ENCODE results near the gene COL26A1. TPM values are rescaled to one million over a fixed set of nuclear protein-coding genes. Genes with fewer than 3 reads are reported as not detected.

The COL26A1 gene
- total and polyA plus RNA-seq, 8 donors = 0.37 to 3.5 (median 0.86) TPM

- ATAC-seq (no peak), DNase-seq (no peak), FAIRE-seq (no peak)
- no peaks in the 10 kb centered on the region for H3K27me3 ChIP-seq
- intact Hi-C loops (cut with DNase I) = no loop called here
- no peak overlapping the region for H3K27ac ChIP-seq
- 52 to 63% methylated on average over 2 of the region's 2 CpGs for WGBS, 2 donors
- no peak overlapping the region for H3K4me3 ChIP-seq
- TF ChIP-seq, protein P1, sequence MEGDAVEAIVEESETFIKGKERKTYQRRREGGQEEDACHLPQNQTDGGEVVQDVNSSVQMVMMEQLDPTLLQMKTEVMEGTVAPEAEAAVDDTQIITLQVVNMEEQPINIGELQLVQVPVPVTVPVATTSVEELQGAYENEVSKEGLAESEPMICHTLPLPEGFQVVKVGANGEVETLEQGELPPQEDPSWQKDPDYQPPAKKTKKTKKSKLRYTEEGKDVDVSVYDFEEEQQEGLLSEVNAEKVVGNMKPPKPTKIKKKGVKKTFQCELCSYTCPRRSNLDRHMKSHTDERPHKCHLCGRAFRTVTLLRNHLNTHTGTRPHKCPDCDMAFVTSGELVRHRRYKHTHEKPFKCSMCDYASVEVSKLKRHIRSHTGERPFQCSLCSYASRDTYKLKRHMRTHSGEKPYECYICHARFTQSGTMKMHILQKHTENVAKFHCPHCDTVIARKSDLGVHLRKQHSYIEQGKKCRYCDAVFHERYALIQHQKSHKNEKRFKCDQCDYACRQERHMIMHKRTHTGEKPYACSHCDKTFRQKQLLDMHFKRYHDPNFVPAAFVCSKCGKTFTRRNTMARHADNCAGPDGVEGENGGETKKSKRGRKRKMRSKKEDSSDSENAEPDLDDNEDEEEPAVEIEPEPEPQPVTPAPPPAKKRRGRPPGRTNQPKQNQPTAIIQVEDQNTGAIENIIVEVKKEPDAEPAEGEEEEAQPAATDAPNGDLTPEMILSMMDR (IDR thresholded peaks at IDR 0.05) = no peak
- no peaks in the 10 kb centered on the region for H3K36me3 ChIP-seq
- no peaks in the 10 kb centered on the region for H3K4me1 ChIP-seq
- no peaks in the 10 kb centered on the region for H3K9me3 ChIP-seq
Observed at GRCh38 chr7:101382937-101383336, 20.3 kb downstream of the COL26A1 start.

- intact Hi-C loops (cut with DNase I) = no loop called here
- H3K36me3 ChIP-seq = no peaks in the 10 kb centered on the region
- TF ChIP-seq, protein P1 (IDR thresholded peaks at IDR 0.05) = no peak
- ATAC-seq (no peak), FAIRE-seq (no peak), DNase-seq (no peak)
- no peaks in the 10 kb centered on the region for H3K9me3 ChIP-seq
- WGBS, 2 donors = 89 to 94% methylated on average over 8 of the region's 8 CpGs
- no peaks in the 10 kb centered on the region for H3K4me1 ChIP-seq
- H3K4me3 ChIP-seq = no peak overlapping the region
- H3K27me3 ChIP-seq = no peaks in the 10 kb centered on the region
- no peak overlapping the region for H3K27ac ChIP-seq
Observed at GRCh38 chr7:101386177-101386557, 23.5 kb downstream of the COL26A1 start.

GRCh38 chr7:101386558-101387231 lies 24.0 kb downstream of the COL26A1 start:
- H3K36me3 ChIP-seq = no peaks in the 10 kb centered on the region
- no peak for FAIRE-seq
- intact Hi-C loops (cut with DNase I) = no loop called here
- H3K27ac ChIP-seq = no peak overlapping the region
- no peak for DNase-seq
- no peak overlapping the region for H3K4me3 ChIP-seq
- no peaks in the 10 kb centered on the region for H3K9me3 ChIP-seq
- no peaks in the 10 kb centered on the region for H3K27me3 ChIP-seq
- H3K4me1 ChIP-seq = no peaks in the 10 kb centered on the region
- WGBS, 2 donors = 64 to 67% methylated on average over 21 of the region's 21 CpGs
- ATAC-seq = no peak
- TF ChIP-seq, protein P1 (IDR thresholded peaks at IDR 0.05) = no peak

DNA sequence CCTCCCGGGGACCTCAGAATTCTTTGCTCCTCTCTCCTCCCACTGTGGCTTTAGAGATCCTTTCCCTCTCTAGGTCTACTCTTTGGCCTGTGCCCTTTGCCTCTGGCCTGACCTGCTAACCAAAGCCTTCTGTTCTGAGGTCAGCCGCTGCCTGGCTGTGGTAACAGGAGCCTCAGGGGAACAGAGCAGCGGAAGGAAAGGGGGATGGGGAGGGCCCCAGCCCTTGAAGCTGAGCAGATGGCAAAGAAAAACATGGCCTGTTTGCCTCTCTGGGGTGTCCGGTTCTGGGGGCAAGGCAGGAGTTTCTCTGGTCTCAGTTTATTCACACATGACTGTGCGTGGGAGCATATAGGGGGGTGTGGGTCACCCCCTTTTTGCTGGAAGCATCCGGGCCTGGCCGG lies 28.2 kb downstream of the COL26A1 start:
- FAIRE-seq (no peak), ATAC-seq (peak in 1 of 4 donors; percentile 27), DNase-seq (no peak)
- H3K27me3 ChIP-seq = no peaks in the 10 kb centered on the region
- WGBS, 2 donors = 72 to 83% methylated on average over 7 of the region's 7 CpGs
- H3K9me3 ChIP-seq = no peaks in the 10 kb centered on the region
- intact Hi-C loops (cut with DNase I) = no loop called here
- TF ChIP-seq, protein P1 (IDR thresholded peaks at IDR 0.05) = no peak
- H3K4me1 ChIP-seq = no peaks in the 10 kb centered on the region
- H3K36me3 ChIP-seq = no peaks in the 10 kb centered on the region
- no peak overlapping the region for H3K4me3 ChIP-seq
- H3K27ac ChIP-seq = no peak overlapping the region

GRCh38 chr7:101391991-101392390 lies 29.3 kb downstream of the COL26A1 start:
- FAIRE-seq = no peak
- no peaks in the 10 kb centered on the region for H3K9me3 ChIP-seq
- H3K4me3 ChIP-seq = no peak overlapping the region
- WGBS, 2 donors = 87 to 89% methylated on average over 6 of the region's 6 CpGs
- no peak for DNase-seq
- H3K36me3 ChIP-seq = no peaks in the 10 kb centered on the region
- intact Hi-C loops (cut with DNase I) = no loop called here
- TF ChIP-seq, protein P1 (IDR thresholded peaks at IDR 0.05) = no peak
- no peaks in the 10 kb centered on the region for H3K4me1 ChIP-seq
- ATAC-seq = no peak
- H3K27ac ChIP-seq = no peak overlapping the region
- no peaks in the 10 kb centered on the region for H3K27me3 ChIP-seq

Measured in pancreas (tissue), 10 donors.